ENCODE measurements around the gene RAD52. TPM values are rescaled to one million over a fixed set of nuclear protein-coding genes. Genes with fewer than 3 reads are reported as not detected.

The RAD52 gene
- total RNA-seq, 1 experiment from 2014 or later, result 15.3 TPM

DNA sequence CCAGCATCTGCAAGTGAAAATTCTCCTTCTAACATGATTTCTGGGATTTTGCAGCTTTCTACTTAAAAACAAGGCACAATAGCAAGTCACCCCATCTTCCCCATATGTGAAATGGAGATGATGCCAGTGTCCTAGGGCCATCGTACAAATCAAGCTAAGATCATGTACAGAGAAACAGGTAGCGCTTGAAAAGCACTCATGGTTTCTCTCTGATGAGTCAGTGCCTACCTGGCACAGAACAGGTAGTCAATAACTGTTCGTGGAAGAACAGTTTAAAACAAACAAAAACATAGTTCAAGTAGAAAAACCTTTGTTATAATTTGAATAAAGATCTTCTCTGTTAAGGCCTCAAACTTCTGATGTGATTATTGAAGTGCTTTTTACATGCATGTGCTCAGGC lies 46.9 kb downstream of the RAD52 start:
- no peak overlapping the region for H2BK12ac ChIP-seq (ENCODE audit: insufficient read length, low read depth, low read length)
- no peak overlapping the region for H2BK15ac ChIP-seq (ENCODE audit: low read depth, low read length)
- peak overlapping the region; percentile 4 to 59 (median 33); a peak in 3 of 7 replicates for H3K27ac Mint-ChIP-seq
- H2BK120ac ChIP-seq (ENCODE audit: low read depth, low read length, poor library complexity, severe bottlenecking), result no peak overlapping the region
- H3K23ac ChIP-seq (ENCODE audit: insufficient read length, low read depth, low read length), result no peak overlapping the region
- H3K27me3 ChIP-seq (ENCODE audit: insufficient read depth, low read length), result no peaks in the 10 kb centered on the region
- H2AK5ac ChIP-seq (ENCODE audit: insufficient read length, low read length), result no peak overlapping the region
- H3K36me3 Mint-ChIP-seq (ENCODE audit: insufficient read depth in 1 of 3, low read depth in 3 of 3), result peaks cover 24 to 86% (median 60%) of the 10 kb centered on the region in 3 experiments; a peak in 6 of 7 replicates
- no peak overlapping the region for H3K27ac ChIP-seq (ENCODE audit: insufficient read length, low read depth, low read length)
- no peak overlapping the region for H3K9ac ChIP-seq (ENCODE audit: extremely low read depth, insufficient read length, low read length)
- no peaks in the 10 kb centered on the region for H3K23me2 ChIP-seq (ENCODE audit: insufficient read length, low read depth, low read length, poor library complexity, severe bottlenecking)
- H2BK20ac ChIP-seq (ENCODE audit: low read depth, low read length, poor library complexity, severe bottlenecking), result no peak overlapping the region
- no peak overlapping the region for H3K4ac ChIP-seq (ENCODE audit: low read depth, low read length)
- H2BK5ac ChIP-seq (ENCODE audit: insufficient read length, low read length), result no peak overlapping the region
- DNase-seq, result no peak
- no peaks in the 10 kb centered on the region for H3K4me1 ChIP-seq (ENCODE audit: insufficient read depth, low read length)
- TF ChIP-seq, protein P1, sequence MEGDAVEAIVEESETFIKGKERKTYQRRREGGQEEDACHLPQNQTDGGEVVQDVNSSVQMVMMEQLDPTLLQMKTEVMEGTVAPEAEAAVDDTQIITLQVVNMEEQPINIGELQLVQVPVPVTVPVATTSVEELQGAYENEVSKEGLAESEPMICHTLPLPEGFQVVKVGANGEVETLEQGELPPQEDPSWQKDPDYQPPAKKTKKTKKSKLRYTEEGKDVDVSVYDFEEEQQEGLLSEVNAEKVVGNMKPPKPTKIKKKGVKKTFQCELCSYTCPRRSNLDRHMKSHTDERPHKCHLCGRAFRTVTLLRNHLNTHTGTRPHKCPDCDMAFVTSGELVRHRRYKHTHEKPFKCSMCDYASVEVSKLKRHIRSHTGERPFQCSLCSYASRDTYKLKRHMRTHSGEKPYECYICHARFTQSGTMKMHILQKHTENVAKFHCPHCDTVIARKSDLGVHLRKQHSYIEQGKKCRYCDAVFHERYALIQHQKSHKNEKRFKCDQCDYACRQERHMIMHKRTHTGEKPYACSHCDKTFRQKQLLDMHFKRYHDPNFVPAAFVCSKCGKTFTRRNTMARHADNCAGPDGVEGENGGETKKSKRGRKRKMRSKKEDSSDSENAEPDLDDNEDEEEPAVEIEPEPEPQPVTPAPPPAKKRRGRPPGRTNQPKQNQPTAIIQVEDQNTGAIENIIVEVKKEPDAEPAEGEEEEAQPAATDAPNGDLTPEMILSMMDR (conservative IDR thresholded peaks at IDR 0.05), result no peak
- H4K91ac ChIP-seq (ENCODE audit: insufficient read length, low read depth, low read length), result no peak overlapping the region
- H3K27me3 Mint-ChIP-seq (ENCODE audit: low read depth), result no peaks in the 10 kb centered on the region
- H3K79me2 ChIP-seq (ENCODE audit: insufficient read depth, low read length), result no peaks in the 10 kb centered on the region
- H3T11ph ChIP-seq (ENCODE audit: low read length), result no peak overlapping the region
- H3K14ac ChIP-seq (ENCODE audit: insufficient read depth, low read length), result no peak overlapping the region
- H3K9me3 Mint-ChIP-seq, result no peaks in the 10 kb centered on the region
- no peak overlapping the region for H3K56ac ChIP-seq (ENCODE audit: insufficient read length, low read depth, low read length)
- H3K4me2 ChIP-seq (ENCODE audit: insufficient read depth, insufficient read length, low read length), result no peak overlapping the region
- H3K4me1 Mint-ChIP-seq, result peaks cover 0 to 10% of the 10 kb centered on the region in 2 experiments; a peak in 2 of 4 replicates
- no CpG with 5 or more reads among the region's 3 CpGs for WGBS (ENCODE audit: extremely low coverage, insufficient read length, low lambda C conversion rate)
- no peaks in the 10 kb centered on the region for H4K20me1 ChIP-seq (ENCODE audit: control insufficient read depth, insufficient read depth, insufficient read length)
- no peak overlapping the region for H4K5ac ChIP-seq (ENCODE audit: insufficient read length, low read depth, low read length)
- no peak overlapping the region for H2AFZ ChIP-seq (ENCODE audit: low read length)
- H4K8ac ChIP-seq (replicated peaks; ENCODE audit: insufficient read length, low read depth, low read length), result no peak overlapping the region
- H3K4me3 Mint-ChIP-seq, result no peak overlapping the region
- no peaks in the 10 kb centered on the region for H3K9me3 ChIP-seq (ENCODE audit: control insufficient read depth, low read depth, low read length)
- no peaks in the 10 kb centered on the region for H3K79me1 ChIP-seq (ENCODE audit: insufficient read depth, low read depth, low read length, poor library complexity, severe bottlenecking)
- no peak overlapping the region for H3K18ac ChIP-seq (ENCODE audit: insufficient read length, low read depth, low read length)
